NCI-H2171 (cell line): Measurements from ENCODE around the gene MED22.
A peak's percentile ranks its signal among the peaks of the same experiment; 100 is the strongest.

ENCODE experiments used
- DNase-seq: peaks from one replicate; lab custom pipeline; 2025; lab: John Stamatoyannopoulos, UW

MED22 gene

GRCh38 chr9:133375724-133376654, 28.1 kb upstream of the MED22 start, which contains the start of the genes STKLD1 and SURF4:
STKLD1 (plus strand) TSS chr9:133376366; CDS start chr9:133376474, 108 bp downstream.
SURF4 (minus strand) TSS chr9:133376060; CDS start chr9:133375969, 91 bp downstream.
- peak; percentile 97 for DNase-seq

DNA sequence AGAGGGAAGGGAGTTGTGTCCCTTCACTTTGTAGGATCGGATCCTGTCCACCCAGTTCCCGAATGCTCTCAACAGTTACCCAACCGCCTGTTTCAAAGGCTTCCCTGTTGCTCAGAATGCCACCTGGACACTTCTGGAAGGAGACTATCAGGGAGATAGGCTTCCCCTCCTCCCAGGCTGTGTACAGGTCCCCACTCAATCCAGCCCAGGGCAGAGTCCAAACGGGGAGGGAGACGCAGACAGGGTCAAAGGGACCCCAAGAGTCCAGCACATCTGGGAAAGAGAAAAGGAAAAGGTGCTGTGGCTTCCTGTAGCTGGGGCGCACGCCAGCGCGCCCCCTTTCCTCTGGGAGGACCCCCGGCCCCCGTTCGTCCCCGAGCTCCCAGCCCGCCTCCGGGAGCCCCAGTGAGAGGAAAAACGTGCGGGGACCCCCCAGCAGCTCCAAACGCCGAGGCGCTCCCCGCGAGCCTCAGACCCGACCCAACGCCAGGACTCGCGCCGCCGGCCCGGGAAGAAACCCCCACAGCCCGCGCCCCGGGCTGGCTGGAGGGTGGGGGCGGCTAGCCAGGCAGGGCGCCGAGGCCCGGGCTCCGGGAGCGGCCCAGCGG, 27.3 kb upstream of the MED22 start:
- DNase-seq: peak; percentile 33

- no peak for DNase-seq
These were observed 26.7 kb upstream of the MED22 start for GRCh38 chr9:133374612-133375115.

DNA sequence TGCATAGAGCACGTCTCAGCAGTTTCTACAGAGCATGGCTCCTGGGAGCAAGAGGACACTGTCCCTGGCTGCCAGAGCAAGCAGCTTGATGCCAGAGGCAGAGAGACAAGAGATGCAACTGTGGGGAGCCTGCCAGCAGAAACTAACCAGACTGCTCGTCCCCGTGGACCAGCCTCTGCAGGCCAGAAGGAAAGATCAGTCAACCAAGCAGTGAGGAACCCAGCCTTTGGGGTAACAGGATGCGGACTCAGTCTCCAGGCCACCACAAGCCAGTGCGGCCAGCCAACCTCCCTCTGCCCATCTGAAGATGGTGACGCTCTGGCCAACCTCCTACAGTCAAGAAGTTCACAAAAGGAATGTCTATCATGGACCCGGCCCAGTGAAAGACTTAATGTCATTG, 24.2 kb upstream of the MED22 start:
- no peak for DNase-seq

- DNase-seq: no peak
These were observed 23.4 kb upstream of the MED22 start for GRCh38 chr9:133371261-133371711.

DNA sequence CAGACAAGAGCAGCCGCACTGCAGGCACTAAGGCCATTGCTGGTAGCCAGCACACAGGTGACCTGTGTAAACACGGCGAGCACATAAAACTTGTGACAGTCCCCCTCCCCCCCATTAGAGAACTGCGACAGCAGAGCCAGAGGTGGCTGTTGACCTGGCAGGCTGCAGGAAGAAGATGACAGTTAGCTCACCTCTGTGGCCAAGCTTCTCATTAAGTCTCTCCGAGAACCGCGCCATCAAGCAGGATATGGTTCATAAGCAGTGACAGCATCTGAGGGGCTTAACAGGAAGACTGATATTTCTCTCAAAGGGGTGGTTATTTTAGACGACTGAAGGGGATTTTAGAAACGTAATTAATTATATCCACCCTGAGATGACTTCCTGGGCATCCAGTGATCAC, 22.8 kb upstream of the MED22 start:
- DNase-seq: no peak

DNA sequence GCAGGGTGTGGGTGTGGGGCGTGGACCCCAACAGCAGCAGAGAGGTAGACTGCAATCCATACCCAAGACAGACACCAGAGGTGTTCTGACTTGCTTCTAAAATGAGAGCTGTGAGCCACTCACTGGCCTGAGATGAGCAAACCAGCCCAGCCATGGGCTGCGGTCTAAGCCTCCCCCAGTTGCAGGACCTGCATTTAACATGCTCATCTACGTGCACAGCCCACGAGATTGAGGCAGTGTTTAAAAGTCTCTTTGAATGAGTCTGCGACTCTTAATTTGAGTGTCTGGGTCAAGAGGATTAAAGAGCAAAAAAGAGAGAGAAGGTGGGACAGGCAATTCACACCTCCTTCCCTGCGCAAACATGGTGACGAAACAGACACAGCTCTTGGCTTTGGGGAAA, 22.0 kb upstream of the MED22 start:
- DNase-seq: no peak

GRCh38 chr9:133369422-133369821, 21.5 kb upstream of the MED22 start:
- DNase-seq: no peak

- no peak for DNase-seq
These were observed 20.4 kb upstream of the MED22 start for GRCh38 chr9:133368249-133368881.

DNA sequence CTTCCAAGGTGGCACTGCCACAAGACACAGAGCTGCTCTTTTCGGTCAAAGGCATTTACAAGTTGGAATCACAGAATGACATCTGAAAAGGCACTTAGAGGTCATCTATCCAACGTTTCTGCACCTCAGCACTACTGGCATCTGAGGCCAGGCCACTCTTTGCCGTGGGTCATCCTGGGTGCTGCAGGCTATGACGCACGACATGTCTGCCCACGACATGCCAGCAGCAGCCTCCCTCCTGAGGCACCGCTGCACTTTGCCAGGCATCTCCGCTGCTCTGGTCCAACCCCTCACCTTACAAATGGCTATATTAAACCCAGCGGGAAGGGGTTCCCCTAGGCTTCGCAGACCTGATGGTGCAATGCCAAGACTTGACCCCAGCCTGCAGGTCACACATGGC, 19.8 kb upstream of the MED22 start:
- DNase-seq: no peak

GRCh38 chr9:133367221-133367620, 19.3 kb upstream of the MED22 start:
- DNase-seq: no peak

DNA sequence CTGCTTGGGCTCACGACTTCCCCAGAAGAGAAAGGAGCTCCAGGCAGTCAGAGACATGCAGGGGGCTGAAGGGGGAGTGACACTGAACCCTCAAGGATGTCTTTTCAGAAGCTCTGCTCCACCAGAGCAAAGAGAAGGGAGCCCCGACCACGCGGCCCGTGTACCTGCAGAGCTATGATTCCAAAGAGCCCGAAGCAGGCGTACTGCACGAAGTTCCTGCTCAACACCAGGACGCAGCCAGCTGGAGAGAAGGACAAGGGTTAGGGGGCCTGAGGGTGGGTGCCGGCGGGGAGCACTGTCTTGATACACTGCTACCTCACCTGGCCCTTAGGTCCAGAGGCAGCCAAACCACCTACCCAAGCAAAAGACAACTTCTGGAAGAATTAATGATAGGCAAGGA, 18.5 kb upstream of the MED22 start:
- no peak for DNase-seq

- no peak for DNase-seq
These were observed 14.6 kb upstream of the MED22 start for GRCh38 chr9:133362359-133363044.

GRCh38 chr9:133361507-133362092, 13.7 kb upstream of the MED22 start:
- DNase-seq: no peak

DNA sequence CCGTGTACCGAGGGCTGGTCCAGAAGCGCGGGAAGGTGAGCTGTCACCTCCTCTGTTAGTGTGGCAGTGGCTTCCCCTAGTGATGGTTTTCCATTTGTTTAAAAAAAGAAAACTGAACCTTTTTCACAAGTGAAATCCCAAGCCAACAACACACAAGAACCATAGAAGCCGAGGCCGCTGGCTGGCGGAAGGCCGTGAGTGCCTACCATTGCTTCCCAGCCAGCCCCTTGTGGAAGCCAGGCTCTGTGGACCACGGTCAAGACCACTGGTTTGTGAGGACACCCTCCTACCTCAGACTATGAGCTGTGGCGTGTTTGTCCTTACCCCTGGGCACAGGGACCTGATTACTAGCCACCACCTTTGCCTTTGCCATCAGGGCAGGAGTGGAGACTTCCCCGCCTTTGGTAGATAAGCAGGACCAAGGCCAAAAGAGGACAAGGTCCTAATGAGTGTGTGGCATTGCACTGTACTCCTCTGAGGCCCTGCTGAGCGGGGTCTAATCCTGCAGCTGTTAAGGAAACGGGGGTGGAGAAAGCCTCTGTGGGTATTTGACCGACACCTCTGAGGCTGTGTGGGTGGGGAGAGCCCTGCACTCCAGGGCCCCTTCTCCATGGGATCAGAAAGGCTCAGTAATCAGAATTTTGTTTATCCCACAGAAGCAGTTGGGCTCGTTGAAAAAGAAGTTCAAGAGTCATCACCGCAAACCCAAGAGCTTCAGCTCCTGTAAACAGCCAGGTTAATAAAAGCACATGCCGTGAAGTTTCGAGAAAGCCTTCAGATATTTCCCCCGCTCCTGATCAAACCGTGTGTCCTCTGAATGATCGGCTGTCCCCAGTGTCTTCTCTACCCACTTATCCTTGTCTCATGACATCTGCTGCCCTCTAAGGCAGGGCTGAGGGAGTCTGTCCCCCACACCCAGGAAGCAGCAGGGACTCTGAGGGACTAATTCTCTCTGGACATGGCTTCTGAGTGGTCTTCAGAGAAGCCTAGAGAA, 12.8 kb upstream of the MED22 start:
- no peak for DNase-seq

GRCh38 chr9:133359399-133360175, 11.7 kb upstream of the MED22 start:
- peak; percentile 33 for DNase-seq

DNA sequence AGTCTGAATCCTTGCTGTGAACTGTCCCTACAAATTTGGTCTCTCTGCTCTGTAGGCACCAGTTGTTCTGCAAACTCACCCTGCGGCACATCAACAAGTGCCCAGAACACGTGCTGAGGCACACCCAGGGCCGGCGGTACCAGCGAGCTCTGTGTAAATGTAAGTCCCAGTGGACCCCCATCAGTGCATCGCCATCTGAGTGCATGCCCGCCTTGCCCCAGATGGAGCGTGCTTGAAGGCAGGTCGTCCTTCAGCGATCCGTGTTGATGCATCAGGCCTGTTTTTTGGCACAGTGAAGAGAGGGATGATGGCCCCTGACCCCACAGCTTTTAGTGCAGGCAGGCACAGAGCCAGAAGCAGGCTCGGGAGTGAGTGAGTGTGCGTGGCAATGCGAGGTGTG, 9.7 kb upstream of the MED22 start:
- DNase-seq: no peak

DNA sequence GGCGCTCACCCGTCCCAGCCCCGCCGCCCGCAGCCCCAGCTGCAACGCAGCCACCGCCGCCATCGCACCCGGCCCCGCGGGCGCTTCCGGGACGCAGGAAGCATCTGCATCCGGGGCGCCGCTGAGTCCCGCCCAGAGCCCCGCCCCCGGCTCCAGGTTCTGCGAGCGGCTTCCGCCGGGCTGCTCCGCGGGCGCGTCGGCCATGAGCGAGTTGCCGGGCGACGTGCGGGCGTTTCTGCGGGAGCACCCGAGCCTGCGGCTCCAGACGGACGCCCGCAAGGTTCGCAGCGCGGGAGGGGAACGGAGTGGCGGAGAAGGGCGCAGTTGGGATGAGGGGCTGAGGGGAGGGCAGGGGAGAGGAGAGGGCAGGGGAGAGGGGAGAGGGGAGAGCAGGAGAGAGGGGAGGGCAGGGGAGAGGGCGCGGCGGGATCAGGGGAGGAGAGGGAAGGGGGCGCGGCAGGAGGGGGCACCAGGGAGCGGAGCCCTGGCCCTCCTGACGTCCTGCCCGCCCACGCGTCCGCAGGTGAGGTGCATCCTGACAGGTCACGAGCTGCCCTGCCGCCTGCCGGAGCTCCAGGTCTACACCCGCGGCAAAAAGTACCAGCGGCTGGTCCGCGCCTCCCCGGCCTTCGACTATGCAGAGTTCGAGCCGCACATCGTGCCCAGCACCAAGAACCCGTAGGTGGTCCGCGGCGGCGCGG, 8.6 kb upstream of the MED22 start, which contains the start of the genes SURF1 and SURF2:
TSS of gene SURF1 (minus strand) at position 97 of the 701 bp plus-strand sequence. CDS start at position 63, 34 bp downstream.
TSS of gene SURF2 (plus strand) at position 160 of the 701 bp plus-strand sequence. CDS start at position 203, 43 bp downstream.
- peak; percentile 95 for DNase-seq
